Activated T-cell treated with anti-CD3 and anti-CD28 coated beads, Interleukin-2, amount 50 U/mL, for 4 hours (primary cell): ENCODE results near the gene SLAMF1. TPM values are rescaled to one million over a fixed set of nuclear protein-coding genes. Genes with fewer than 3 reads are reported as not detected.

Experiments used
- ATAC-seq, 2 donors: fragments of 200-7000 bp; cut with Tn5 transposase; one replicate each; pipeline ENCODE4 v1.10.0; 2021
- DNase-seq: peaks from one replicate; pipeline ENCODE4 v3.0.0-alpha.2; 2020
- H3K27me3 Mint-ChIP-seq: one replicate; pipeline ENCODE4 v1.8.0; 2021; ENCODE audit warnings: low read depth, mixed read lengths
- H3K36me3 Mint-ChIP-seq: one replicate; pipeline ENCODE4 v1.8.0; 2022; ENCODE audit warnings: mixed read lengths; ENCODE audit not compliant: insufficient read depth
- H3K4me1 Mint-ChIP-seq: one replicate; pipeline ENCODE4 v1.8.0; 2021; ENCODE audit warnings: low read depth, mixed read lengths
- H3K4me3 Mint-ChIP-seq: one replicate; pipeline ENCODE4 v1.8.0; 2021; ENCODE audit warnings: mild to moderate bottlenecking, moderate library complexity, mixed read lengths
- H3K9me3 Mint-ChIP-seq: one replicate; pipeline ENCODE4 v1.8.0; 2021; ENCODE audit warnings: mixed read lengths
- total RNA-seq, 3 donors: library from RNA; stranded (reverse); gene quantifications; one replicate each; pipeline ENCODE4 v1.2.1, GENCODE V29; 2021

The SLAMF1 gene
- total RNA-seq, 3 donors from 2014 or later = 69.2 to 138 (median 96.6) TPM

- Mint-ChIP-seq H3K9me3 (no peaks in the 10 kb centered on the region), H3K4me1 (peaks cover 34% of the 10 kb centered on the region), H3K4me3 (no peak overlapping the region), H3K36me3 (peaks cover 15% of the 10 kb centered on the region), H3K27me3 (no peaks in the 10 kb centered on the region)
- ATAC-seq = no peak
- DNase-seq = no peak
Observed at GRCh38 chr1:160671603-160672517, 25.0 kb upstream of the SLAMF1 start.

DNA sequence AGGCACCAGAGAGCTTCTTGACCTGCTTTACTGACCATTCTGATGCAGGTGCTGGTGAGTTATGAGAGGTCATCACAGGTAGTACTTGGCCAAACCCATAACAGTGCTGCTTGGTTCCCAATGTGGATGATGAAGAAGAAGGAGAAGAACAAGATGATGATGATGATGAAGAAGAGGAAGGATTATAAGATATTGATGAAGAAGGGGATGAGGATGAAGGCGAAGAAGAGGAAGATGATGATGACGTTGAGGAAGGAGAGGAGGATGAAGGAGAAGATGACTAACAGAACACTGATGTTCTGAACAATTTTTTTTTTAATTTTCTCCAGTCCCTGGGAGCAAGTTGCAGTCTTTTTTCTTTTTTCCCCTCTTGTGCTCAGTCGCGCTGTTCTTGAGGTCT, 23.9 kb upstream of the SLAMF1 start:
- no peaks in the 10 kb centered on the region for H3K9me3 Mint-ChIP-seq
- H3K4me3 Mint-ChIP-seq = no peak overlapping the region
- H3K4me1 Mint-ChIP-seq = peaks cover 41% of the 10 kb centered on the region
- peaks cover 8% of the 10 kb centered on the region for H3K36me3 Mint-ChIP-seq
- ATAC-seq = no peak
- DNase-seq = no peak
- H3K27me3 Mint-ChIP-seq = no peaks in the 10 kb centered on the region

DNA sequence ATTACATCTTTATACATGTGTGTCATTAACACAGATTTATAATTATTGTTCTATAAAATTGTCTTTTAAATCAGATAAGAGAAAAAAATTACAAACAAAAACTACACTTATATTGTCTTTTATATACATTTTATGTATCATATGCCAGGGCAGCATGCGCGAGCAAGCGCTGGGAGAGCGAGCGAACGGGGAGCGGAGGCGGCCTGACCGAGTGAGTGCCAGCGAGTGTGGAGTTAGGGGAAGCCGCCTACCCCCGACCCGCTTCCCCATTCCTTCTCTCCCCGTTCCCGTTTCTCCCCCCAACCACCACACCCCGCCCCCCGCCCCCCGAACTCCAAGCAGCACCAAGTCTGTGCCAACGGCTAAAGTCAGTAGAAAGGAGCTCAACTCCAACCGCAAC, 23.0 kb upstream of the SLAMF1 start:
- Mint-ChIP-seq H3K4me3 (no peak overlapping the region), H3K9me3 (no peaks in the 10 kb centered on the region), H3K4me1 (peaks cover 50% of the 10 kb centered on the region), H3K36me3 (peaks cover 8% of the 10 kb centered on the region), H3K27me3 (no peaks in the 10 kb centered on the region)
- ATAC-seq (no peak), DNase-seq (no peak)

DNA sequence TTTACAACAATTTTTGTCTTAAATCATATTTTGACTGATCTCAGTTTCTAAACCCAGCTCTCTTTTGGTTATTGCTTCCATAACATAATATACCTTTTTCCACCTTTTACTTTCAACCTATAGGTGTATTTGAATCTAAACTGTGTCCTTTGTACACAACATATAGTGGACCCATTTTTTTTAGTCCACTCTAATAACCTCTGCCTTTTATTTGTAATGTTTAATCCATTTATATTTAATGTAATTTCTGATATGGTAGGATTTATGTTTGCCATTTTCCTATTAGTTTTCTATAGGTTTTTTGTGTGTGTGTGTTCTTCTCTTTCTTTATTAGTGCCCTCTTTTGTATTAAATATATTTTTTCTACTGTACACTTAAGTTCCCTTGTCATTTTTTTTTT, 22.4 kb upstream of the SLAMF1 start:
- Mint-ChIP-seq H3K36me3 (peaks cover 8% of the 10 kb centered on the region), H3K9me3 (no peaks in the 10 kb centered on the region), H3K27me3 (no peaks in the 10 kb centered on the region), H3K4me3 (no peak overlapping the region), H3K4me1 (peaks cover 55% of the 10 kb centered on the region)
- ATAC-seq (no peak), DNase-seq (no peak)

GRCh38 chr1:160667896-160668295, 21.1 kb upstream of the SLAMF1 start:
- H3K27me3 Mint-ChIP-seq = no peaks in the 10 kb centered on the region
- H3K4me3 Mint-ChIP-seq = no peak overlapping the region
- H3K36me3 Mint-ChIP-seq = peaks cover 8% of the 10 kb centered on the region
- DNase-seq = no peak
- peaks cover 69% of the 10 kb centered on the region for H3K4me1 Mint-ChIP-seq
- H3K9me3 Mint-ChIP-seq = no peaks in the 10 kb centered on the region
- no peak for ATAC-seq

GRCh38 chr1:160666079-160666442, 19.2 kb upstream of the SLAMF1 start:
- peaks cover 8% of the 10 kb centered on the region for H3K36me3 Mint-ChIP-seq
- no peaks in the 10 kb centered on the region for H3K27me3 Mint-ChIP-seq
- H3K4me1 Mint-ChIP-seq = peaks cover 74% of the 10 kb centered on the region
- H3K4me3 Mint-ChIP-seq = peak overlapping the region; percentile 61
- no peak for ATAC-seq
- no peaks in the 10 kb centered on the region for H3K9me3 Mint-ChIP-seq
- no peak for DNase-seq

GRCh38 chr1:160665330-160666078, 18.7 kb upstream of the SLAMF1 start:
- H3K4me3 Mint-ChIP-seq = peak overlapping the region; percentile 61
- peaks cover 70% of the 10 kb centered on the region for H3K4me1 Mint-ChIP-seq
- DNase-seq (no peak), ATAC-seq (peak; percentile 31 to 46)
- H3K36me3 Mint-ChIP-seq = peaks cover 5% of the 10 kb centered on the region
- no peaks in the 10 kb centered on the region for H3K9me3 Mint-ChIP-seq
- H3K27me3 Mint-ChIP-seq = no peaks in the 10 kb centered on the region

- no peaks in the 10 kb centered on the region for H3K27me3 Mint-ChIP-seq
- peaks cover 1% of the 10 kb centered on the region for H3K9me3 Mint-ChIP-seq
- no peaks in the 10 kb centered on the region for H3K36me3 Mint-ChIP-seq
- ATAC-seq = peak; percentile 83 to 90
- peaks cover 65% of the 10 kb centered on the region for H3K4me1 Mint-ChIP-seq
- no peak for DNase-seq
- H3K4me3 Mint-ChIP-seq = peak overlapping the region; percentile 19
Observed at GRCh38 chr1:160664573-160665051, 17.8 kb upstream of the SLAMF1 start.

DNA sequence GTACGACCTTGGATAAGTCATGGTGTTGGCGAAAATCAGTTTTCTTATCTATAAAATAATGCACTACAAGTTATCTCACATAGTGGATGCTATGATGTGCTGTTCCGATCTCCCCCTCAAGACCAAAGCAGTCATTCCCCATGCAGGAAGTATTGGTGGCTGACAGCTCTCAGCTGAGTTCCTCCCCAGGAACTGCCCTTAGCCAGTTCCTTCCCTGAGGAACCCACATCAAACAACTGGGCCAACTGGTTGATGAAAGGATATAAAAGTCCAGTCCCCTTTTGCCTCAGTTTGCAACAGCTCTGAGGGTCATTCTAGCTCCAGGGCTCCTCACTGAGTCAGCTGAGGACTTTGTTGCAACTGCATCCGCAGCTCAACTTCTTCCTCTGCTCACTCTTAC, 16.1 kb upstream of the SLAMF1 start:
- Mint-ChIP-seq H3K27me3 (no peaks in the 10 kb centered on the region), H3K4me3 (no peak overlapping the region), H3K9me3 (peaks cover 4% of the 10 kb centered on the region), H3K4me1 (peaks cover 71% of the 10 kb centered on the region), H3K36me3 (no peaks in the 10 kb centered on the region)
- ATAC-seq (no peak), DNase-seq (no peak)

DNA sequence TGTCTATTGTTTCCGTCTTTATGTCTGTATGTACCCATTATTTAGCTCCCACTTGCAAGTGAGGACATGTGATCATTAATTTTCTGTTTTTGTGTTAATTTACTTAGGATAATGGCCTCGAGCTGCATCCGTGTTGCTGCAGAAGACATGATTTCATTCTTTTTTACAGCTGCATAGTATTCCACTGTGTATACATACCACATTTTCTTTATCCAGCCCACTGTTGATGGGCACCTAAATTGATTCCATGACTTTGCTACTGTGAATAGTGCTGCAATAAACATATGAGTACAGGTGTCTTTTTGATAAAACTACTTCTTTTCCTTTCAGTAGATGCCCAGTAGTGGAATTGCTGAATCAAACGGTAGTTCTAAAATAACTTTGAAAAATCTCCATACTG, 12.7 kb upstream of the SLAMF1 start:
- no peaks in the 10 kb centered on the region for H3K27me3 Mint-ChIP-seq

DNA sequence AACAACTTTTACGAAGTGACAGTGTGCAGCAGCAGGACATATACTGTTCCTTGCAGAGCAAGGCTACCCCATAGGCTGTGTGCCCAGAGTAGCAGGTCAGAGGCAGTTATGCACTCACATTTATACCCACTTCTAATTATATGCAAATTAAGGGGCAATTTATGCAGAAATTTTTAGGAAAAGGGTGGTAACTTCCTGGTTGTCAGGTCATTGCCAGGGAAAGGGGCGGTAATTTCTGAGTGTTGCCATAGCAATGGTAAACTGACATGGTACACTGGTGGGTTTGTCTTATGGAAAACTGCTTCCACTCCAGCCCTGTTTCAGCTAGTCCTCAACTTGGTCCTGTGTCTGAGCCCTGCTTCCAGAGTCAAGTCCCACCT, 12.0 kb upstream of the SLAMF1 start:
- Mint-ChIP-seq H3K27me3 (no peaks in the 10 kb centered on the region), H3K4me3 (no peak overlapping the region), H3K36me3 (no peaks in the 10 kb centered on the region), H3K9me3 (peaks cover 4% of the 10 kb centered on the region), H3K4me1 (peaks cover 53% of the 10 kb centered on the region)
- DNase-seq (no peak), ATAC-seq (no peak)

More for the DNA sequence above, 12.7 kb upstream of the SLAMF1 start:
- ATAC-seq (no peak), DNase-seq (no peak)
- Mint-ChIP-seq H3K36me3 (no peaks in the 10 kb centered on the region), H3K9me3 (peaks cover 4% of the 10 kb centered on the region), H3K4me3 (no peak overlapping the region), H3K4me1 (peaks cover 56% of the 10 kb centered on the region)

DNA sequence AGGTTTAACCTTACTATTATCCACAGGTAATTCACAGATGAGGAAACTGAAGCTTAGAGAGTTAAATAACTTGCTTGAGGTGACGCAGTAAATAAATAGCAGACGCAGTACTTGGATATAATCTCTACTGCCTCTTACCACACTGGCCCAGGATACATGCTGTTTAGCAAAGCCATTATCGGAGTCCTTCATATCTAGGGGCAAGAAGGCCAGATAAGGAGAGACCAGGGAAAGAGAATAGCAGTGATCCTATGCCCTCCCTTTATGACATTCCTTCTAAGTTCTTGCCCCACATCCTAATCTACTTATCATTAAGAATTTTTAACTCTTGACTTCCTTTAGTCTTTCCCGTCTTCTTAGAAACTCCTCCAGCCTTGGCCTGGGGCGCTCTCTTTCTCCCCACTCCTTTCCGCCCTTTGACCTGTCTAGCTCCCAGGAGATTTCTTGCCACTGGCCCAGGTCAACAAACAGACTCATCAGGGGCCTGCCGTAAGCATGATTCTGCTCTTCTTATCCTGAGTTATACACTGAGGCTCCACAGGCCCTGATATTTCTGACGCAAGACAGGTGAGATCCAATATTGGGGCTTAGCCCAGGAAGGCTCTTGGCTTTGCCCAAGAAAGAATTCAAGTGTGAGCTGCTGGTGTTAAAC, 11.4 kb upstream of the SLAMF1 start:
- Mint-ChIP-seq H3K27me3 (no peaks in the 10 kb centered on the region), H3K9me3 (peaks cover 4% of the 10 kb centered on the region), H3K4me1 (peaks cover 51% of the 10 kb centered on the region), H3K36me3 (no peaks in the 10 kb centered on the region), H3K4me3 (no peak overlapping the region)
- no peak for DNase-seq
- ATAC-seq = no peak

DNA sequence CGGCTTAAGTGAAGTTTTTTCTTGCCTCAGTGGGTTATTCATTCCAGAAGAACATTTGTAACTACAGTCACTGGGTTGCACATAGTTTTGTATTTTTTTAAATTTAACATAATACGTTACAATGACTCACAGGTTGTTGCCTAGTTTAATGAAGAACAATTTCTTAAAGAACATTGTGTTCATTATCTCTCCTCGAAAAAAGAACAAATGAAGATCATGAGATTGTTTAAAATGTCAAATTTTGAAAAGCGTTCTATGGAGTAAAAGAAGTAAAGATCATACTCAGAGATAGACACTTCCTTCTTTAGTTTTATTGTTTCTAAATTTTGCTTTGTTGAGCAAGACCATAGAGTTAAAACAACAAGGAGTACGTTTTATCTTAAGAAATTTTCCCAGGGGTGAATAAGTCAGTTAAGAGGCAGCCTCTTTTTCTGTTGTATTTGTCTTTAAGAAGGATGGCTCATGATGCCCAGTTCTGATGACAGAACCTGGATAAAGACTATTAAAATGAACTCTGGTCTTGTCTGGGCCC, 10.5 kb upstream of the SLAMF1 start:
- ATAC-seq (peak; percentile 65 to 66), DNase-seq (no peak)
- no peak overlapping the region for H3K4me3 Mint-ChIP-seq
- H3K9me3 Mint-ChIP-seq = peaks cover 4% of the 10 kb centered on the region
- H3K36me3 Mint-ChIP-seq = no peaks in the 10 kb centered on the region
- no peaks in the 10 kb centered on the region for H3K27me3 Mint-ChIP-seq
- peaks cover 51% of the 10 kb centered on the region for H3K4me1 Mint-ChIP-seq

DNA sequence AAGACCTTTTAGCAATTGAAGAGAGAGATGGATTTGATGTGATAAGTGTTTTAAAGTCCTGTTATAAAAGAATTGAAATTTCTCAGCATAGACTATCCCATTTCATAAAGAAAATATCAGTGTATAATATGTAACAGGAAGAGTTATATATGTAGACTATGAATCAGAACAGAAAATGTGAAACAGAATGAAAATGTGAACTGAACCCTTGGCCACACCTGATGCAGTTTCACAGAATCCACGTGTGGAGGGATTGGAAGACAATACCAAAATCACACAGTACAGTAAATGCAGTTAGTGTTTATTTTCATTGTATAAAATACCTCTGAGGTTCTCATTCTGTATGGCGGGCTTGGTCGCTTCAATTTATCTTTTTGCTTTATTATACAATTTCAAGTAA, 9.9 kb upstream of the SLAMF1 start:
- ATAC-seq (peak; percentile 46 to 59), DNase-seq (no peak)
- Mint-ChIP-seq H3K36me3 (peaks cover 2% of the 10 kb centered on the region), H3K27me3 (no peaks in the 10 kb centered on the region), H3K9me3 (peaks cover 4% of the 10 kb centered on the region), H3K4me1 (peaks cover 52% of the 10 kb centered on the region), H3K4me3 (no peak overlapping the region)
